Coronary artery (tissue), 2 donors: ENCODE data around the gene DONSON.
A peak's percentile ranks its signal among the peaks of the same experiment; 100 is the strongest.

Experiments used
- DNase-seq: peaks from one replicate; pipeline ENCODE4 v3.0.0-alpha.2; 2017; ENCODE audit warnings: low spot score
- H3K27ac ChIP-seq, 2 donors: fragments of 200-600 bp; sonication (generic); one replicate each; pipeline ENCODE4 v1.5.1; 2016 to 2019
- H3K4me3 ChIP-seq: fragments of 200-600 bp; sonication (generic); 2 replicates; pipeline ENCODE4 v1.5.1; 2016; ENCODE audit warnings: mild to moderate bottlenecking, moderate library complexity
- TF ChIP-seq, protein P1 (sequence below): fragments of 200-600 bp; sonication (generic); IDR thresholded peaks from one replicate; pipeline ENCODE4 v1.5.1; 2019; ENCODE audit warnings: antibody characterized with exemption

The DONSON gene

DNA sequence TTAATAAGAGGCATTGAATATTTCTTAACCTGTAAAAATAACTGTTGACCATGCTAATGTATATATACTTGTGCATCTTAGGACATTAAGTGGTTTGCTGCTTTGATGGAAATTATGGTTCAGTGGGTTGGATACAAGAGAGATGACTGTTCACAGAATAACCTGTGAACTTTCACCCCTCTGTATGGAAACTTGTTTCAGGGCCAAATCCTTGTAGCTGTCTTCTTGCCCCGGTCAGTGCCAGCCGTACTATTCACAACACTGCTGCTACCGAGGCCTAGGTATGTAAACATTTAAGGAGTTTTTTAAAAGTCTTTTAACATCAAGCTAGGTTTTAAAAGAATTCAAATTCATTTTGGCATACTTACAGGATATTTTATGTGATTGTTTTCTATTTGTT lies 16.1 kb downstream of the DONSON start:
- Histone ChIP-seq H3K27ac (peak overlapping the region in 1 of 2 donors; percentile 42), H3K4me3 (no peak overlapping the region)
- DNase-seq: no peak
- TF ChIP-seq, protein P1, sequence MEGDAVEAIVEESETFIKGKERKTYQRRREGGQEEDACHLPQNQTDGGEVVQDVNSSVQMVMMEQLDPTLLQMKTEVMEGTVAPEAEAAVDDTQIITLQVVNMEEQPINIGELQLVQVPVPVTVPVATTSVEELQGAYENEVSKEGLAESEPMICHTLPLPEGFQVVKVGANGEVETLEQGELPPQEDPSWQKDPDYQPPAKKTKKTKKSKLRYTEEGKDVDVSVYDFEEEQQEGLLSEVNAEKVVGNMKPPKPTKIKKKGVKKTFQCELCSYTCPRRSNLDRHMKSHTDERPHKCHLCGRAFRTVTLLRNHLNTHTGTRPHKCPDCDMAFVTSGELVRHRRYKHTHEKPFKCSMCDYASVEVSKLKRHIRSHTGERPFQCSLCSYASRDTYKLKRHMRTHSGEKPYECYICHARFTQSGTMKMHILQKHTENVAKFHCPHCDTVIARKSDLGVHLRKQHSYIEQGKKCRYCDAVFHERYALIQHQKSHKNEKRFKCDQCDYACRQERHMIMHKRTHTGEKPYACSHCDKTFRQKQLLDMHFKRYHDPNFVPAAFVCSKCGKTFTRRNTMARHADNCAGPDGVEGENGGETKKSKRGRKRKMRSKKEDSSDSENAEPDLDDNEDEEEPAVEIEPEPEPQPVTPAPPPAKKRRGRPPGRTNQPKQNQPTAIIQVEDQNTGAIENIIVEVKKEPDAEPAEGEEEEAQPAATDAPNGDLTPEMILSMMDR: no peak

- TF ChIP-seq, protein P1: no peak
- no peak for DNase-seq
- Histone ChIP-seq H3K4me3 (no peak overlapping the region), H3K27ac (no peak overlapping the region)
Observed at GRCh38 chr21:33569991-33570390, 18.5 kb downstream of the DONSON start.

- TF ChIP-seq, protein P1: no peak
- DNase-seq: no peak
- Histone ChIP-seq H3K4me3 (no peak overlapping the region), H3K27ac (no peak overlapping the region)
Observed at GRCh38 chr21:33568448-33568847, 20.0 kb downstream of the DONSON start.

GRCh38 chr21:33567914-33568313 lies 20.6 kb downstream of the DONSON start:
- H3K27ac ChIP-seq: no peak overlapping the region
- DNase-seq: no peak

GRCh38 chr21:33566514-33566913 lies 22.0 kb downstream of the DONSON start:
- Histone ChIP-seq H3K4me3 (no peak overlapping the region), H3K27ac (no peak overlapping the region)
- no peak for DNase-seq
- TF ChIP-seq, protein P1: no peak

More at GRCh38 chr21:33567914-33568313, 20.6 kb downstream of the DONSON start:
- TF ChIP-seq, protein P1: no peak
- no peak overlapping the region for H3K4me3 ChIP-seq

DNA sequence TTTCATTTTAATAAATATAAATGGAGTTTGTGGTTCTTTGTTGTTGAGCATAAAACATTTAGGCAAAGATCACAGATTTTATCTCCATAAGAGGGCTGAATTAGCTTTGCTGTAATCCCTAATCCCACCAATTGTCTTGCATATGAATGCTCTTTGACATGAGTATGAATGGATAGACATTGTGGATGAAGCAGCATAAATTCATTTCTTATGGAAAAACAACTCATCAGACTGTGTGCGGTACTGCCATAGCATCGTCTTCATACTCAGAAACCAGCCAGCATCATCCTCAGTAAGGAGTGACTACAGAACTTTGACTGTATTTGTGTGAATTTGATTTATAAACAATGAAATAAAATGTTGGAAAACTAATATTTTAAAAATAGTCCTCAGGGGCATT lies 26.1 kb downstream of the DONSON start:
- Histone ChIP-seq H3K27ac (no peak overlapping the region), H3K4me3 (no peak overlapping the region)
- DNase-seq: no peak
- TF ChIP-seq, protein P1: no peak

DNA sequence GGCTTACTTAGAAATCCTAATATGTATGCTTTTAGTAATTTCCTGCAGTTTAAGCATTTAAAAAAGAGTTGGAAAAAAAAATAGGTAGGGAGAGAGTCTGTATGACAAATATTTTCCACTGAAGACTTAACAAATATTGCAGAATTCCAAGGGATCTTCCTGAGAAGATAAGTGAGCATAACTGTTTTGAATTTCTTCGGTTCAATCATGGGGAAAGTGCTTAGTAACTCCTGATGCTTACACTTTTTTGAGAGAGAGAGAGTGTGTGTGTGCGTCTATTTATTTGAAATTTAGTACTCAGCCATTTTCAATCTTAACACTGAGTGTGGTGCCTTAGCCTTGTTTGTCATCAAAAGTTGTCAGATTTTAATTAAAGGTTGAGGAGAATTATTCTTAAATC lies 27.1 kb downstream of the DONSON start:
- no peak for DNase-seq

More for the DNA sequence above, 27.1 kb downstream of the DONSON start:
- no peak overlapping the region for H3K27ac ChIP-seq
- TF ChIP-seq, protein P1: no peak
- H3K4me3 ChIP-seq: no peak overlapping the region
